Right lobe of liver (tissue), 4 donors: ENCODE data around the gene LDLRAD4.

Experiments
- POLR2A ChIP-seq: fragments of 450-650 bp; IDR thresholded peaks from one replicate; pipeline ENCODE4 v1.6.1; 2017; ENCODE audit warnings: antibody characterized with exemption, mild to moderate bottlenecking
- TF ChIP-seq, protein P1 (sequence below), 4 donors: fragments of 200-600 bp in 3 of 4; fragments of 450-650 bp in 1 of 4; IDR thresholded peaks; one replicate each; pipeline versions ENCODE4 v1.5.1 to v1.8.0; 2016 to 2022; ENCODE audit warnings: antibody characterized with exemption in 4 of 4, mild to moderate bottlenecking in 2 of 4
- donor health status: DM: no; HTN: no; CAD: no.
- donor health status: DM: no; HTN: no; CAD: no.
- donor health status: DM: no; HTN: yes; CAD: no.

DNA sequence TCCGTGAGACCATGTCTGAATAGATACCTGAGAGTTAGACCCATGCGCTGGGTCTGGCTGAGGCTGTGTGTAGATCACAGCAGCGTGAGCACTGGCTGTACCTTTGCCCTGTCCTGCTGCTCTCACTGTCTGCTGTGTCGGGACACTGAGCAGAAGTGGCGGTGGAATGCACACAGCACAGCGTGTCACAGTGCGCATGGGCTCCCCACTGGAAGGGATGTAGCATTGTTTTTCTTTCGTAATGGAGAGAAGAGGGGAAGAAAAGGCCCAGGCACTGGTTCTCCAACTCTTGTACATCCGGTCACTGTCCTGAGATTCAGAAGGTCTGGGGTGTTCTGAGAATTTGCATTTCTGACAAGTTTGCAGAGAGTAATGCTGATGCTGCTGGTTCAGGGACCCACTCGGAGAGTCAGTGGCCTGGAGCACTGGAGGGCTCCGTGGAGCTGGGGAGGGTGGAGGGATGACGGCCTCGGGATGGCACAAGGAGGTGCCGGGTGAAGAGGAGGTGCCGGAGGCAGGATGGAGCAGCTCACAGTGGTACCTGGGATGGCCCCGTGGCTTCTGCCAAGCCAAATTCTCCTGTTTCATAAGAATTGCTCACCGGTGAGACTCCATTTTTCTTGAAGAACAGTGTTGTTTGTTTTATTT is 252.8 kb downstream of the LDLRAD4 start:
- no peak for TF ChIP-seq POLR2A
- TF ChIP-seq, protein P1, sequence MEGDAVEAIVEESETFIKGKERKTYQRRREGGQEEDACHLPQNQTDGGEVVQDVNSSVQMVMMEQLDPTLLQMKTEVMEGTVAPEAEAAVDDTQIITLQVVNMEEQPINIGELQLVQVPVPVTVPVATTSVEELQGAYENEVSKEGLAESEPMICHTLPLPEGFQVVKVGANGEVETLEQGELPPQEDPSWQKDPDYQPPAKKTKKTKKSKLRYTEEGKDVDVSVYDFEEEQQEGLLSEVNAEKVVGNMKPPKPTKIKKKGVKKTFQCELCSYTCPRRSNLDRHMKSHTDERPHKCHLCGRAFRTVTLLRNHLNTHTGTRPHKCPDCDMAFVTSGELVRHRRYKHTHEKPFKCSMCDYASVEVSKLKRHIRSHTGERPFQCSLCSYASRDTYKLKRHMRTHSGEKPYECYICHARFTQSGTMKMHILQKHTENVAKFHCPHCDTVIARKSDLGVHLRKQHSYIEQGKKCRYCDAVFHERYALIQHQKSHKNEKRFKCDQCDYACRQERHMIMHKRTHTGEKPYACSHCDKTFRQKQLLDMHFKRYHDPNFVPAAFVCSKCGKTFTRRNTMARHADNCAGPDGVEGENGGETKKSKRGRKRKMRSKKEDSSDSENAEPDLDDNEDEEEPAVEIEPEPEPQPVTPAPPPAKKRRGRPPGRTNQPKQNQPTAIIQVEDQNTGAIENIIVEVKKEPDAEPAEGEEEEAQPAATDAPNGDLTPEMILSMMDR (IDR thresholded peaks at IDR 0.05), result no peak
